Measurements from ENCODE around the gene STK38. TPM values are rescaled to one million over a fixed set of nuclear protein-coding genes. Genes with fewer than 3 reads are reported as not detected.

STK38 gene
- total RNA-seq, 1 experiment from 2014 or later = 13.3 TPM

DNA sequence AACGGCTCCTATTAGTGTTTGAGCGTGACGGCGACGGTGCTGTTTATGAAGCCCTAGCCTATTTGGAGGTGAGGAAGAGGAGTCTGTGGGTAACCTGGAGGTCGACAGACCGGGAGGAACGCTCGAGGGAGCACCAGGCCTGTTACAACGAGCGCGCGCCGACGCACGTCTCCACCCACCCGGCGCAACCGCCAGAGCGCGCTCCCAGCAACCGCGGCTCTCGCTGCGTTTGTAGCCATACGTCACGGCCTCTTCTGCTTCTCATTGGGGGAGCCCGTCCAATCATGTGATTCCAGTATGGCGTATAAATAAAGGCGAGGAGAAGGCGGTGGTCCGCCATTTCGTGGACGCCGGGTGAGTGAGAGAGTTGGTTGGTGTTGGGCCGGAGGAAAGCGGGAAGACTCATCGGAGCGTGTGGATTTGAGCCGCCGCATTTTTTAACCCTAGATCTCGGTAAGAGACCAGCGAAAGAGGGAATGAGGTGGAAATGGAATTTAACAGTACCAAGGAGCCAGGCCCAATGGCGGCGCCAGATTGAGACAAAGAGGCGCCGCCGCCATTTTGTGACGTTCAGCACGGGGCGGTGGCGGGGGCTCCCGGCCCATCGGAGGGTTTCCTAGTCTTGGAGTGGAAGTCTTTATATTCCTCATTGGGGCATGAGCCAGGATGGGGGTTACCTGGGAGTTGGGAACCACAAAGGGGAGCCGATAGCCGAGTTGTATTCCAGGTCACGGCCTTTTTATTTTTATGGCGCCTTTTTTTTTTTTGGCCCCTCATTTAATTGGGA, 46.9 kb upstream of the STK38 start, which contains the start of gene SRSF3 (continued):
- TF ChIP-seq, protein P1, sequence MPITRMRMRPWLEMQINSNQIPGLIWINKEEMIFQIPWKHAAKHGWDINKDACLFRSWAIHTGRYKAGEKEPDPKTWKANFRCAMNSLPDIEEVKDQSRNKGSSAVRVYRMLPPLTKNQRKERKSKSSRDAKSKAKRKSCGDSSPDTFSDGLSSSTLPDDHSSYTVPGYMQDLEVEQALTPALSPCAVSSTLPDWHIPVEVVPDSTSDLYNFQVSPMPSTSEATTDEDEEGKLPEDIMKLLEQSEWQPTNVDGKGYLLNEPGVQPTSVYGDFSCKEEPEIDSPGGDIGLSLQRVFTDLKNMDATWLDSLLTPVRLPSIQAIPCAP (CRISPR knock-in tag; IDR thresholded peaks at IDR 0.05) = 0 out of 2 replicates have a peak, but pooled peaks have one; percentile 37
- no peak for TF ChIP-seq TP53 (CRISPR knock-in tag; IDR thresholded peaks at IDR 0.05)
- peak; percentile 95 for TF ChIP-seq TEAD1 (CRISPR knock-in tag; IDR thresholded peaks at IDR 0.05)

DNA sequence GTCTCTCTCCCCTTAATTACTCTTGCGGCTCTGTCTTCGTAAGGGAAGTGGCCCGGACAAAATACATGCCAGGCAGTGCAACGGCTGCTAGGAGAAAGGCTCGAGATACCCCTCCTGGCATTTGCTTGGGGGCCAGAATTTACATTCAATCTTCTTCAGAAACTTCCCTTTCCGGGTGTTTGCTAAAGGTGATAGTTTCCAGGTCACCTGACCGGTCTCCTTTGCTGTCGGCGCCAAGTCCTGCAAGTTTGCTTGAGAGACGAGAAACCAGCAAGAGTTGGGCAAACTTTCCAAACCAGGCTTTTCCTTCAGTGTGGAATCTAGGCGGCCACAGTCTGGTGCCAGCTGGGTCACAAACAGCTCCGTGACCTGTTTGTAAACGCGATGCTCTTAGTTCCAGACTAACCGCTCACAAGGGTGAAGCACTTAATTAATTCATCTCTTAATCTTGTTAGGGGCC, 46.3 kb upstream of the STK38 start:
- H3K36me3 Mint-ChIP-seq = peaks cover 44% of the 10 kb centered on the region
- ATAC-seq = peak; percentile 18
- peaks cover 26% of the 10 kb centered on the region for H3K4me1 Mint-ChIP-seq
- ChIA-PET POLR2A (interaction anchor here (0.7 to 1.2 kb wide), 2 partner anchors 10 to 46 kb away, joined by 3 to 13 read pairs; no protein-coding TSS in a partner anchor), CTCF (interaction anchor here (0.6 to 1.0 kb wide), 2 partner anchors 130 to 207 kb away, joined by 3 to 4 read pairs; no protein-coding TSS in a partner anchor)
- peaks cover 4% of the 10 kb centered on the region for H3K27me3 Mint-ChIP-seq (ENCODE audit: low read depth)
- peak overlapping the region; percentile 98 for H3K4me3 Mint-ChIP-seq
- no peaks in the 10 kb centered on the region for H3K9me3 Mint-ChIP-seq
- TF ChIP-seq ZNF219 (CRISPR knock-in tag; IDR thresholded peaks at IDR 0.05; ENCODE audit: borderline replicate concordance) (no peak), ZNF416 (CRISPR knock-in tag; IDR thresholded peaks at IDR 0.05) (no peak), NFE2L1 (CRISPR knock-in tag; IDR thresholded peaks at IDR 0.05) (no peak), KAT7 (CRISPR knock-in tag; IDR thresholded peaks at IDR 0.05; ENCODE audit: borderline replicate concordance) (no peak), ZNF232 (CRISPR knock-in tag; IDR thresholded peaks at IDR 0.05) (no peak), MYBL2 (CRISPR knock-in tag; IDR thresholded peaks at IDR 0.05) (0 out of 2 replicates have a peak, but pooled peaks have one; percentile 3), FOXK1 (CRISPR knock-in tag; IDR thresholded peaks at IDR 0.05) (no peak), CBFB (CRISPR knock-in tag; IDR thresholded peaks at IDR 0.05; ENCODE audit: low read depth) (no peak), GTF2I (CRISPR knock-in tag; conservative IDR thresholded peaks at IDR 0.05) (no peak), SMAD4 (CRISPR knock-in tag; IDR thresholded peaks at IDR 0.05) (no peak)
- TF ChIP-seq, protein P2, sequence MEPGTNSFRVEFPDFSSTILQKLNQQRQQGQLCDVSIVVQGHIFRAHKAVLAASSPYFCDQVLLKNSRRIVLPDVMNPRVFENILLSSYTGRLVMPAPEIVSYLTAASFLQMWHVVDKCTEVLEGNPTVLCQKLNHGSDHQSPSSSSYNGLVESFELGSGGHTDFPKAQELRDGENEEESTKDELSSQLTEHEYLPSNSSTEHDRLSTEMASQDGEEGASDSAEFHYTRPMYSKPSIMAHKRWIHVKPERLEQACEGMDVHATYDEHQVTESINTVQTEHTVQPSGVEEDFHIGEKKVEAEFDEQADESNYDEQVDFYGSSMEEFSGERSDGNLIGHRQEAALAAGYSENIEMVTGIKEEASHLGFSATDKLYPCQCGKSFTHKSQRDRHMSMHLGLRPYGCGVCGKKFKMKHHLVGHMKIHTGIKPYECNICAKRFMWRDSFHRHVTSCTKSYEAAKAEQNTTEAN (CRISPR knock-in tag; IDR thresholded peaks at IDR 0.05) = no peak
- TF ChIP-seq, protein P3, sequence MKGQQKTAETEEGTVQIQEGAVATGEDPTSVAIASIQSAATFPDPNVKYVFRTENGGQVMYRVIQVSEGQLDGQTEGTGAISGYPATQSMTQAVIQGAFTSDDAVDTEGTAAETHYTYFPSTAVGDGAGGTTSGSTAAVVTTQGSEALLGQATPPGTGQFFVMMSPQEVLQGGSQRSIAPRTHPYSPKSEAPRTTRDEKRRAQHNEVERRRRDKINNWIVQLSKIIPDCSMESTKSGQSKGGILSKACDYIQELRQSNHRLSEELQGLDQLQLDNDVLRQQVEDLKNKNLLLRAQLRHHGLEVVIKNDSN (CRISPR knock-in tag; IDR thresholded peaks at IDR 0.05) = peak; percentile 64; the same call in 1 of the 2 replicates
- TF ChIP-seq, protein P4, sequence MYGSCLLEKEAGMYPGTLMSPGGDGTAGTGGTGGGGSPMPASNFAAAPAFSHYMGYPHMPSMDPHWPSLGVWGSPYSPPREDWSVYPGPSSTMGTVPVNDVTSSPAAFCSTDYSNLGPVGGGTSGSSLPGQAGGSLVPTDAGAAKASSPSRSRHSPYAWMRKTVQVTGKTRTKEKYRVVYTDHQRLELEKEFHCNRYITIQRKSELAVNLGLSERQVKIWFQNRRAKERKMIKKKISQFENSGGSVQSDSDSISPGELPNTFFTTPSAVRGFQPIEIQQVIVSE (CRISPR knock-in tag; IDR thresholded peaks at IDR 0.05; ENCODE audit: borderline replicate concordance) = no peak
- TF ChIP-seq, protein P5, sequence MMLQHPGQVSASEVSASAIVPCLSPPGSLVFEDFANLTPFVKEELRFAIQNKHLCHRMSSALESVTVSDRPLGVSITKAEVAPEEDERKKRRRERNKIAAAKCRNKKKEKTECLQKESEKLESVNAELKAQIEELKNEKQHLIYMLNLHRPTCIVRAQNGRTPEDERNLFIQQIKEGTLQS (CRISPR knock-in tag; conservative IDR thresholded peaks at IDR 0.05) = no peak
- TF ChIP-seq, protein P6, sequence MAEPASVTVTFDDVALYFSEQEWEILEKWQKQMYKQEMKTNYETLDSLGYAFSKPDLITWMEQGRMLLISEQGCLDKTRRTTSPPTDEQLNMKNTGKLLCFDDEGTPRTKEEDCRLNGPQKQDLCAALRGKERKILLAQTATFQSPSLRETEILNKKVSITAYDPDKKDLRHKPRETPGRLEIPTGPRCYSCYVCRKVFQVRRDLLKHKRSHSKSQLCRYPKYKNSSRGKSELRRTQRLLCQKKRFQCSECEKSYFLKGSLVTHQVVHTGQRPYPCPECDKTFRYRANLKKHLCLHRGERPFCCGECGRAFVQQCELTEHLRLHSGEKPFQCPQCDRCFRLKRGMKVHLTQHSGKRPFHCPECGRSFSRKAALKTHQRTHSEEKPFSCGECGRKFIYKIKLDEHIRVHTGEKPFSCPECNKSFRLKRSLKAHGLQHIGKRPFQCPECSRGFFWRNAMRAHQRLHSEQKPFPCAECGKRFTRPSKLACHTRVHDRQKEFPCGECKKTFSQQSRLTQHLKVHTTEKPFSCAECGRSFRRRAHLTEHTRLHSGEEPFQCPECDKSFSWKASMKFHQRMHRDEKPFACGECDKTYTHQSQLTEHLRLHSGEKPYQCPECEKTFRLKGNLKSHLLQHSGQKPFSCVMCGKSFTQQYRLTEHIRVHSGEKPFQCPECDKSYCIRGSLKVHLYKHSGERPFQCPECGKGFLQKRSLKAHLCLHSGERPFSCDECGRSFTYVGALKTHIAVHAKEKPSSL (CRISPR knock-in tag; conservative IDR thresholded peaks at IDR 0.05) = no peak
- TF ChIP-seq, protein P7, sequence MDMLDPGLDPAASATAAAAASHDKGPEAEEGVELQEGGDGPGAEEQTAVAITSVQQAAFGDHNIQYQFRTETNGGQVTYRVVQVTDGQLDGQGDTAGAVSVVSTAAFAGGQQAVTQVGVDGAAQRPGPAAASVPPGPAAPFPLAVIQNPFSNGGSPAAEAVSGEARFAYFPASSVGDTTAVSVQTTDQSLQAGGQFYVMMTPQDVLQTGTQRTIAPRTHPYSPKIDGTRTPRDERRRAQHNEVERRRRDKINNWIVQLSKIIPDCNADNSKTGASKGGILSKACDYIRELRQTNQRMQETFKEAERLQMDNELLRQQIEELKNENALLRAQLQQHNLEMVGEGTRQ (CRISPR knock-in tag; IDR thresholded peaks at IDR 0.05) = peak; percentile 70
- peak; percentile 27 for DNase-seq (ENCODE audit: low spot score)
- H3K27ac Mint-ChIP-seq = peak overlapping the region; percentile 100
